ENCODE measurements around the gene AMMECR1L. TPM values are rescaled to one million over a fixed set of nuclear protein-coding genes. Genes with fewer than 3 reads are reported as not detected.
A peak's percentile ranks its signal among the peaks of the same experiment; 100 is the strongest.
"Not testable (repeated sequence)": the region's sequence is repeated elsewhere in the genome, so short reads cannot be mapped to it uniquely, and the experiment has no call there.

The AMMECR1L gene
- 10 to 100 TPM; 14.4 to 15.3 TPM for total RNA-seq

DNA sequence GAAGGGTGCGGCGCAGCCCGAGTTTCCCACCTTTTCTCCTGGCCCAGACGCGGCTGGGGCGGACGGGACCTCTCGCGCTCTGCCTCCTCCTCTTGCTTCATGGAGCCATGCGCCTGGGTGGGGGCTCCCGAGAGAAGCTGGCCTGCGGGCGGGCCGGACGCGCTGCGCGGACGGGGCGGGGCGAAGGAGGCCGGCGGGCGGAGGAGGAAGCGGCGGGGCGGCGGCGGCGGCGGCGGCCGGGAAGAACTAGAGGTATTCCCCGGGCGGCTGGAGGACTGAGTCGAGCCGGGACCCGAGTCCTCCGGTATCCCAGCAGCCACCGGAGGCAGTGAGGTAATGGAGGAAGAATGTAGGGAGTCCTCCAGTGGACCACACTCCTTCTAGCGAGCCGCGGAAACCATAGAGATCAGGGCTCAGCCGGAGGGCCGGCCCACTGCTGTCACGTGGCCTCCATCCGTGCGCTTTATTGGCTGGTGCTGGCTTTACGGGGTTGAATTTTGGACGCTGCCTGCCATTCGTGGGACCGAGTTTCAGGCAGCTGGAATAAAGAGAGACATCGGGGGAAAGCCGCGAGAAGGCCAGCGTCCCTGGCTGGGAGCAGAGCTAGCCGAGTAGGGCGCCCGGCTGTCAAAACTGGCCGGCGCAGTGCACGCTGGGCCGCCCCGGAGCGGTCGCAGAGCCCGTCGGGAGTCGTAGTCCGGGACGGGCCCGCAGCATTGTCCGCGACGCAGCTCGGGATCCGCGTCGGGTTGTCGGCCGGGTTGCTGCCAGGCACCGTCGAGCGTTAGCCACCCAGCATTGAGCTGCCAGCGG lies at the start of gene AMMECR1L:
Gene AMMECR1L (minus strand): TSS at position 177 of the 813 bp plus-strand sequence. CDS start 11,722 bp downstream, outside the sequence.
- not testable (repeated sequence) for H3K9me3 Mint-ChIP-seq
- peaks cover 17 to 18% of the 10 kb centered on the region in 2 donors for H3K36me3 Mint-ChIP-seq
- DNase-seq (ENCODE audit: low spot score in 2 of 2) (peak; percentile 71 to 81), ATAC-seq (peak; percentile 94 to 95)
- H3K27ac Mint-ChIP-seq, result peak within 1 kb of the TSS; percentile 88 to 95

DNA sequence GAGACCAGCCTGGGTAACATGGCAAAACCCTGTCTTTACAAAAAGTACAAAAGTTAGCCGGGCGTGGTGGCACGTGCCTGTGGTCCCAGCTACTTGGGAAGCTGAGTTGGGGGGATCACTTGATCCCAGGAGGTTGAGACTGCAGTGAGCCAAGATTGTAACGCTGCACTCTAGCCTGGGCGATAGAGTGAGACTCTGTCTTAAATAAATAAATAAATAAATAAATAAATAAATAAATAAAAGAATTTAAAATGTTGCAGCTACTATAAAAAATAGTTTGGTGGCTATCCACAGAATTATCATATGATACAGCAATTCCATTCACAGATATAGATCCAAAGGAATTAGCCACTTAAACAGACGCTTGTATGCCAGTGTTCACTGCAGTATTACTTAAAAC lies 49.6 kb upstream of the AMMECR1L start:
- no peaks in the 10 kb centered on the region for H3K36me3 Mint-ChIP-seq
- no peaks in the 10 kb centered on the region for H3K9me3 Mint-ChIP-seq
- no peak for DNase-seq (ENCODE audit: low spot score in 2 of 2)

DNA sequence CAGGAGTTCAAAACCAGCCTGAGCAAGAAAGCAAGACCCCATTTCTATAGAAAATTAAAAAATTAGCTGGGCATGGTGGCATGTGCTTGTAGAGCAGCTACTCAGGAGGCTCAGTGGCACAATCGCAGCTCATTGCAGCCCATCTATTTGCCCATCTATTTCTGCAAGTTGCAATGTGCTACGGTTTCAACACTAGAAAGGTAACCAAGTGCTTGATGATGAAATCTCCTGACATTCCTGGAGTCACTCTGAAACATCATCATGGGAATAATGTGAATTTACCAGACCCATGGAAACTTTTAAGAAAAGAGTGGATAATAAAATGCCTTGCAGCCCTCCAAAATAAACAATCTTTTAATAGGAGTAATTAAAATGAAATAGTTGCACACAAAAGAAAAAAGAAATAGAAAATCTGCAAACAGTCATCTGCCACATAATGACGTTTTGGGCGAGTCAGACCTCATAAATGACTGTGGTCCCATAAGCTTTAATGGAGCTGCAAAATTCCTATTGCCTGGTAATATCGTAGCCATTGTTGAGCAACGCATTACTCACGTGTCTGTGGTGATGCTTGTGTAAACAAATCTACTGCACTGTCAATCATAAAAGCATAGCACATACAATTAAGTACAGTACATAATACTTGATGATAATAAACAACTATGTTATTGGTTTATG lies 46.6 kb upstream of the AMMECR1L start:
- no peak for ATAC-seq
- no peaks in the 10 kb centered on the region for H3K9me3 Mint-ChIP-seq
- H3K36me3 Mint-ChIP-seq, result no peaks in the 10 kb centered on the region

More for the DNA sequence above, 49.6 kb upstream of the AMMECR1L start:
- no peak overlapping the region for H3K27ac Mint-ChIP-seq
- no peak for ATAC-seq

DNA sequence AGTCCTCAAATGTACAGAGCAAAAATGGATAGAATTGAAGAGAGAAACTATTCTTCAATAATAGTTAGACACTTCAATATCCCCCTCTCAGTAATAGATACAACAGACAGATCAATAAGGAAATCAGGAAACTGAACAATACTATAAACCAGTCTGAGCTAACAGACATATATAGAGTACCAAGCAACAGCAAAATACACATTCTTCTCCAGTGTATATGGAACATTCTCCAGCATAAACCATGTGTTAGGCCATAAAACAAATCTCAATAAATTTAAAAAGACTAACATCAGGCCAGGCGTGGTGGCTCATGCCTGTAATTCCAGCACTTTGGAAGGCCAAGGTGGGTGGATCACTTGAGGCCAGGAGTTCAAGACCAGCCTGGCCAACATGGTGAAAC lies 43.7 kb upstream of the AMMECR1L start:
- Mint-ChIP-seq H3K27ac (no peak overlapping the region), H3K9me3 (no peaks in the 10 kb centered on the region), H3K36me3 (no peaks in the 10 kb centered on the region)
- ATAC-seq, result no peak
- no peak for DNase-seq (ENCODE audit: low spot score in 2 of 2)

More for the DNA sequence above, 46.6 kb upstream of the AMMECR1L start:
- H3K27ac Mint-ChIP-seq, result no peak overlapping the region
- no peak for DNase-seq (ENCODE audit: low spot score in 2 of 2)

DNA sequence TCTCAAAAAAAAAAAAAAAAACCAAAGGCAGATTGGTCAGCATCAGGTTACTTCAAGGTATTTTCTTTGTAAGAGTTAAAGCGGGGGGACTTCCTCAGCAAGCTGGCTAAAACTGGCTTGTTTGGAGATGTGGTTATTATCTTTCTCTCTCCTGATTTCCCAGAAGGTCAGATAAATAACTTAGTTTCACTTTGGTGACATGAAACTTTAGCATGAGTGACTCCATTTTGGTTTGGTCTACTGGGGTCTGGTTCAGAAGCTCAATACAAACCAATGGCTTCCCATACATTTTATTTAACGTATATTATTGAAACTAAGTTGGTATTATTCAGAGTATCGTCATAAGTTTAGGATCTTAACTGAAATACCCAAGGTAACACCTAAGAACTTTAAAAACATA lies 41.6 kb upstream of the AMMECR1L start:
- ATAC-seq (no peak), DNase-seq (ENCODE audit: low spot score in 2 of 2) (no peak)
- Mint-ChIP-seq H3K9me3 (no peaks in the 10 kb centered on the region), H3K27ac (no peak overlapping the region), H3K36me3 (no peaks in the 10 kb centered on the region)

DNA sequence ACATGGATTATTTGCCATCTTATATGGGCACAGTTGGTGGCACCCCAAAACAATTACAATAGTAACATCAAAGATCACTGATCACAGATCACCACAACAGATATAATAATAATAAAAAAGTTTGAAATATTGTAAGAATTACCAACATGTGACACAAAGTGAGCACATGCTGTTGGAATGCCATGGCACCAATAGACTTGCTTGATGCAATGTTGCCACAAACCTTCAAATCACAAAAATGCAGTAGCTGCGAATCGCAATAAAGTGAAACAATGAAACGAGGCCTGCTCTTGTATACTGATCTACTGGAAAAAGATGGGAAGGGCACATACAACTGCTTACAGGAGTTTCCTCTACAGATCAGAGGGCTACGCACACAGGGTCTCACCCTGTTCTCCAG lies 32.2 kb upstream of the AMMECR1L start:
- Mint-ChIP-seq H3K27ac (no peak overlapping the region), H3K9me3 (no peaks in the 10 kb centered on the region), H3K36me3 (no peaks in the 10 kb centered on the region)
- ATAC-seq, result no peak
- DNase-seq (ENCODE audit: low spot score in 2 of 2), result no peak

DNA sequence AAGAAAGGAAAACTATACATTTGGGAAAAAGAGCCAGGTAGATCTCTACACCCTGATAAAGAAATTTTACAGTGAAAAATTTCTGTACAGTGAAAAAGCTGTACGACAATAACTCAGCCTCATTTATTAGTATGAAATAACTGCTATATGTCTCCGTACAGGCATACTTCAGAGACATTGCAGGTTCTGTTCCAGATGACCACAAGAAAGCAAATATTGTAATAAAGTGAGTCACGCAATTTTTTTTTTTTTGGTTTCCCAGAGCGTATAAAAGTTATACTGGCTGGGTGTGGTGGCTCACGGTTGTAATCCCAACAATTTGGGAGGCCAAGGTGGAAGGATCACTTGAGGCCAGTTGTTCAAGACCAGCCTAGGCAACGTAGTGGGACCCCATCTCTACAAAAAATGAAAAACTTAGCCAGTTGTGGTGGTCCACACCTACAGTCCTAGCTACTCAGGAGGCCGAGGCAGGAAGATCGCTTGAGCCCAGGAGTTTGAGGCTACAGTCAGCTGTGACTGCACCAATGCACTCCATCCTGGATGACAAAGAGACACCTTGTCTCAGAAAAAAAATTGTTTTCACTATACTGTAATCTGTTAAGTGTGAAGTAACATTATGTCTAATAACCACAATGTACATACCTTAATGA lies 28.2 kb upstream of the AMMECR1L start:
- no peaks in the 10 kb centered on the region for H3K9me3 Mint-ChIP-seq
- no peak for DNase-seq (ENCODE audit: low spot score in 2 of 2)
- no peak overlapping the region for H3K27ac Mint-ChIP-seq

DNA sequence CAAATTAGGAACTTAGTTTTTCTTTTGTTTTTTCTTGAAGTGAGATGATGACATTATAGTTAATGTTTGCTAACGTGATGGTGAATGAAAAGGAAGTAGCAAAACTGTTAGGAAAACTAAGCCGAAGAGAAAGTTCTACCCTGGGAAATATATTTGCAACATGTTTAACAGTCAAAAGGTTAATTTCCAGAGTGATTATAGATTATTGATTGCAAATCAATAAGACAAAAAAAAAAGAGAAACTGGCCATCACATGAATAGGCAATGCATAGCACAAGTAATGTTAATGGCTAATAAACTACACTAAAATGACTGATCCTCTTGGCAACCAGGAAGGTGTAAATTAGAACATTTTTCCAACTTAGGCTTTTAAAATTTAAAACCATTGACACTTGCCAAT lies 26.0 kb upstream of the AMMECR1L start:
- no peak overlapping the region for H3K27ac Mint-ChIP-seq
- H3K9me3 Mint-ChIP-seq, result no peaks in the 10 kb centered on the region
- H3K36me3 Mint-ChIP-seq, result no peaks in the 10 kb centered on the region
- ATAC-seq, result no peak
- no peak for DNase-seq (ENCODE audit: low spot score in 2 of 2)

More for the DNA sequence above, 28.2 kb upstream of the AMMECR1L start:
- no peaks in the 10 kb centered on the region for H3K36me3 Mint-ChIP-seq
- no peak for ATAC-seq

DNA sequence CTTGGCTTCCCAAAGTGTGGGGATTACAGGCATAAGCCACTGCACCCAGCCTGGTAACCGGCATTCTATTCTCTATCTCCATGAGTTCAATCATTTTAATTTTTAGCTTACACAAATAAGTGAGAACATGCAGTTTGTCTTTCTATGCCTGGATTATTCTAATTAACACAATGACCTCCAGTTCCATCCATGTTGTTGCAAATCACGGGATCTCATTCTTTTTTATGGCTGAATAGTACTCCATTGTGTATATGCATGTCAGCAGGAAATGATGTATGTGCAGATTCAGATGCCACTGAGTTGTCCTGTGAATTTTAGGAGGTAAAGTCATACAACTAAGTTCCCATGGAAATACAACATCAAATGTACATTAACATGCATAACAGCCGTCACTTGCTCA lies 24.7 kb upstream of the AMMECR1L start:
- no peaks in the 10 kb centered on the region for H3K36me3 Mint-ChIP-seq
- DNase-seq (ENCODE audit: low spot score in 2 of 2), result no peak
- no peak overlapping the region for H3K27ac Mint-ChIP-seq
- ATAC-seq, result no peak
- no peaks in the 10 kb centered on the region for H3K9me3 Mint-ChIP-seq

DNA sequence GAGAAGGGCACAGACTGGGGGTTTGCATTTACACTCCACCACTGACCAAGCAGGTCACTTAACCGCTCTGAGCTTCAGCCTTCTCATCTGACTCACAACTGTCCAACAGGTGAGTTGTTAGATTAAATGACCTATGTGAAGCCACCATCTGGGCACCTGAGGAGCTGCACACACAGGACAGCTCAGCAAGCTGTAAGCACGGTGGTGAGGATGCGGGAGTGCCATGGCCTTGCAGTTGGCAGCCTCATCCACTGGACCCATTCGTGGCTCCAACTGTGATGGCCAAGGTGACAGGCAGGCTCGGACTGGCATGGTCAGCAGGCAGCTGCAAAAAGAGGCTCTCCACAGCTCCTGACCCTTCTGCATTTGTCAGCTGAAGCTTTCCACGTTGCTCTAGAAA lies 23.3 kb upstream of the AMMECR1L start:
- no peak overlapping the region for H3K27ac Mint-ChIP-seq
- no peaks in the 10 kb centered on the region for H3K36me3 Mint-ChIP-seq
- no peak for DNase-seq (ENCODE audit: low spot score in 2 of 2)
- ATAC-seq, result no peak
- no peaks in the 10 kb centered on the region for H3K9me3 Mint-ChIP-seq

DNA sequence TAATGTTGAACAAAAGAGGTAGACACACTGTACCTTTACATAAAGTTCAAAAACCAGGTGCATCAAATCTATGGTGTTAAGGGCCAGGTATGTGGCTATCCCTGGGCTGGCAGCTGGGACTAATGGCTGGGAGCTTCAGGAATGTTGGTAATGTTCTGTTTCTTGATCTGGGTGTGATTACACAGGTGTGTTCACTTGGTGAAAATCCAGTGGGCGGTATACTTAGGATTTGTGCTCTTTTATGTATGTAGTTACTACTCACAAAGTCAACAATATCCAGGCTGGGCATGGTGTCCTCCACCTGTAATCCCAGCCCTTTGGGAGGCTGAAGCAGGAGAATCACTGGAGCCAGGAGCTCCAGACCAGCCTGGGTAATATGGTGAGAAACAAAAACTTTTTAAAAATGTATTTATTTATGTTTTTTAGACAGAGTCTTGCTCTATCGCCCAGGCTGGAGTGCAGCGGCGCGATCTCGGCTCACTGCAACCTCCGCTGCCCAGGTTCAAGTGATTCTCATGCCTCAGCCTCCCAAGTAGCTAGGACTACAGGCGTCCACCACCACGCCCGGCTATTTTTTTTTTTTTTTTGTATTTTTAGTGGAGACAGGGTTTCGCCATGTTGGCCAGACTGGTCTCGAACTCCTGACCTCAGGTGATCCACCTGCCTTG lies 22.1 kb upstream of the AMMECR1L start:
- H3K27ac Mint-ChIP-seq; H3K36me3 Mint-ChIP-seq; ATAC-seq; DNase-seq (ENCODE audit: low spot score in 2 of 2); H3K9me3 Mint-ChIP-seq: not testable (repeated sequence)

DNA sequence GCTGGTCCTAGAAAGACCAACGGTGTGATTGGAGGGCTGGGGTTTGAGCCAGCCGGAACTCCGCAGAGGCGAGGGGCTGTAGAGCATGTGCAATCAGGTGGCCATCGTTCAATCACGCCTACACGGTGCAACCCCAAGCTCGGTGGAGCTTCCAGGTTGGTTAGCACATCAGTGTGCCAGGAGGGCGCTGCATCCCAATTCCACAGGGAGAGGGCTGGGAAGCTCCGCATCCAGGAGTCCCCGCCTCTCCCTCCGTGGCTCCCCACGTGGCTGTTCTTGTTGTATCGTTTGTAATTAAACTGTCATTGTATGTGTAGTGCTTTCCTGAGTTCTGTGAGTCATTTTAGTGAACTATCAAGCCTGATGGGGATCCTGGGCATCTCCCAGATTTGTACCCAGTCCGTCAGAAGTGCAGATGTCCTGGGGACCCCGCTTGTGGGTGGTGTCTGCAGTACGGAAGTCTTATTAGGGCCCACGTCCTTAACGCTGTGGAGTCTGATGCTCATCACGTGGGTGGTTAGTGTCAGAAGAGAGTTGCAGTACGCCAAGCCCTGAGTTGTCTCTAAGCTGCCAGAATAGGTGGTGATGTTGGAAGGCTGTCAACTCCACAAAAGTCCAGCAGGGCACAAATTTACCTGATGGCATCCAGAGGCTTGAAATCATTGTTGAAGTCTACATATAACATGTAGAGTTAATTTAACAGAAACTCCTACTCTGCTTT lies 20.6 kb upstream of the AMMECR1L start:
- Mint-ChIP-seq H3K27ac (no peak overlapping the region), H3K9me3 (no peaks in the 10 kb centered on the region), H3K36me3 (no peaks in the 10 kb centered on the region)
- no peak for ATAC-seq
- DNase-seq (ENCODE audit: low spot score in 2 of 2), result no peak

DNA sequence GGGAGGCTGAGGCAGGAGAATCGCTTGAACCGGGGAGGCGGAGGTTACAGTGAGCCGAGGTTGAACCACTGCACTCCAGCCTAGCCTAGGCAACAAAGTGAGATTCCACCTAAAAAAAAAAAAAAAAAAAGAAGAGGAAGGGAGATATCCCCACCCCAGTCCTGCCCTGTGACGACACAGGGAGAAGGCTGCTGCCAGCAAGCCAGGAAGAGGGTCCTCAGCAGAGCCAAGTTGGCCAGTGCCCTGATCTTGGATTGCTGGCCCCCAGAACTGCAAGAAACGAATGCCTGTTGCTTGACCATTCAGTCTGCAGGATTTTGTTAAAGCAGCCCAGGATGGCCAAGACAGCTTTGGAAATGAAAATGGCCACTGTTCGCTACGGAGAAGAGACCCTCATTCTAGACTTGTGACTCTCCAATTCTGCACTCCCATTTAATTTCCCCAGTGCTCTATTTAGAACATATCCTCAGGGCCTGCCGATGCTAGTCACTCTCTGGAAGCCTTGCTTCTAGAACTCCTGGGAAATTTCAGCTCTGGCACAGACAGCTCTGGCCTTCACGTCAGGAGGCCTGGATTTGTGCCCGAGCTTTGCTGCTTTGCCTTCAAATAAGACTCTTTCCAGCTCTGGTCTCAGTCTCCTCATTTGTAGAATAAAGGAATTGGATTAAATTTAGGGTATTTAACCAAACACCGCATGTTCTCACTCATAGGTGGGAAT lies 15.7 kb upstream of the AMMECR1L start:
- Mint-ChIP-seq H3K9me3 (no peaks in the 10 kb centered on the region), H3K36me3 (no peaks in the 10 kb centered on the region), H3K27ac (no peak overlapping the region)
- DNase-seq (ENCODE audit: low spot score in 2 of 2) (no peak), ATAC-seq (no peak)

DNA sequence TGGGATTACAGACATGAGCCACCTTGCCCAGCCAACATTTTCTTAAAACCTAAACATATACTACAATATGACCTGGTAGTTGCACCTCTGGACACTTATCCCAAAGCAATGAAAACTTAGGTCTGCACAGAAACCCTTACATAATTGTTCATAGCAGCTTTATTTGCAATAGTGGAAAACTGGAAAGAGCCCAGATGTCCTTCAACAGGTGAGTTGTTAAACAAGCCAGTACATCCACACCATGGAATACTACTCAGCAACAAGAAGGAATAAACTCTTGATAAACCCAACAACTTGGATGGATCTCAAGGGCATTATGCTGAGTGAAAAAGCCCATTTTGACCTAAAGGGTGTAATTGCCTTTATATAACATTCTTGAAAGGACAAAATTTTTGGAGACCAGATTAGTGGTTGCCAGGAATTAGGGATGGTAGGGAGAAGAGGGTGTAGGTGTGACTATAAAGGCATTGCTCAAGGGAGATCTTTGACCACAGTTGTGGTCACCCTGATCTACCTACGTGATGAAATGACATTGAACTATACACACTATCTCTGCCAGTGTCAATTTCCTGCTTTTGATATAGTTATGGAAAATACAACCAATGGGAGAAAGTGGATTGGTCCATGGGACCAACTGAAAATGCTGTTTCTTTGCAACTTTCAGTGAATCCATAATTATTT lies 11.9 kb upstream of the AMMECR1L start:
- Mint-ChIP-seq H3K9me3 (no peaks in the 10 kb centered on the region), H3K36me3 (no peaks in the 10 kb centered on the region), H3K27ac (no peak overlapping the region)
- no peak for ATAC-seq
- DNase-seq (ENCODE audit: low spot score in 2 of 2), result no peak

DNA sequence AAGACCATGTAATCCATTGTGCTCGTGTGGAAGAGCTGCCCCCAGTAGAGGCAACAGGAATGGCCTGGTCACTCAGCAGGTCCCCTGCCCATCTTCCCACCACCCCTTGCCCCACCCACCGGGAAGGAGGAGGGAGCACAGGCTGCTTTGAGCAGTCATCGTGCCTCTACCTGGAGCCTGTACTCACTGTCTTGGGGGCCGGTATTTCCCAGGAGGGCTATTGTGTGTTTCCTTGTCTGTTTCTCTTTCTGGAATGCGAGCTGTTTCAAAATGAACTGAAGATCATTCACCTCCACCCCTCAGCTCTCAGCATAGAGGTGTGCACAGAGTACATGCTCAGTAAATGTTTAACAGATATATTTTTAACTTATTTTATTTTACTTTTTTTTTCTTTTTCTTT lies 7.7 kb upstream of the AMMECR1L start:
- Mint-ChIP-seq H3K27ac (no peak overlapping the region), H3K36me3 (no peaks in the 10 kb centered on the region), H3K9me3 (no peaks in the 10 kb centered on the region)
- DNase-seq (ENCODE audit: low spot score in 2 of 2) (no peak), ATAC-seq (no peak)
